H9 (cell line): ENCODE measurements around the gene ZNF354B. TPM values are rescaled to one million over a fixed set of nuclear protein-coding genes. Genes with fewer than 3 reads are reported as not detected.

Source experiments
- DNase-seq: peaks from one replicate; pipeline ENCODE4 v3.0.0-alpha.2; 2017
- H2AFZ ChIP-seq: one replicate; pipeline ENCODE4 v1.6.1; 2013; ENCODE audit warnings: mild to moderate bottlenecking, low read length, control low read depth, moderate library complexity
- H2AK5ac ChIP-seq: 2 replicates; pipeline ENCODE4 v1.6.1; 2013; ENCODE audit warnings: low read length, control low read depth, mixed read lengths; ENCODE audit not compliant: insufficient read length
- H2BK120ac ChIP-seq: one replicate; pipeline ENCODE4 v1.6.1; 2013; ENCODE audit warnings: low read depth, mild to moderate bottlenecking, low read length, control low read depth, inconsistent platforms; ENCODE audit not compliant: poor library complexity, severe bottlenecking
- H2BK12ac ChIP-seq: 2 replicates; pipeline ENCODE4 v1.6.1; 2013; ENCODE audit warnings: low read length, control low read depth, mixed read lengths, low read depth; ENCODE audit not compliant: insufficient read length
- H2BK15ac ChIP-seq: 2 replicates; pipeline ENCODE4 v1.6.1; 2013; ENCODE audit warnings: low read depth, low read length, control low read depth
- H2BK20ac ChIP-seq: one replicate; pipeline ENCODE4 v1.6.1; 2013; ENCODE audit warnings: low read depth, mild to moderate bottlenecking, low read length, control low read depth, inconsistent platforms; ENCODE audit not compliant: poor library complexity, severe bottlenecking
- H2BK5ac ChIP-seq: 2 replicates; pipeline ENCODE4 v1.6.1; 2013; ENCODE audit warnings: low read length, control low read depth, mixed read lengths; ENCODE audit not compliant: insufficient read length
- H3K14ac ChIP-seq: 2 replicates; pipeline ENCODE4 v1.6.1; 2013; ENCODE audit warnings: low read length, control low read depth; ENCODE audit not compliant: insufficient read depth
- H3K18ac ChIP-seq: 2 replicates; pipeline ENCODE4 v1.6.1; 2013; ENCODE audit warnings: low read depth, mild to moderate bottlenecking, mixed read lengths, low read length, control low read depth; ENCODE audit not compliant: insufficient read length
- H3K23ac ChIP-seq: 2 replicates; pipeline ENCODE4 v1.6.1; 2013; ENCODE audit warnings: low read length, control low read depth, mixed read lengths, low read depth; ENCODE audit not compliant: insufficient read length
- H3K23me2 ChIP-seq: 2 replicates; pipeline ENCODE4 v1.6.1; 2013; ENCODE audit warnings: low read depth, mild to moderate bottlenecking, mixed read lengths, low read length, control low read depth; ENCODE audit not compliant: insufficient read length, poor library complexity, severe bottlenecking
- H3K27ac ChIP-seq: 2 replicates; pipeline ENCODE4 v1.5.1; 2013; ENCODE audit warnings: low read length, control low read depth, mixed read lengths, low read depth; ENCODE audit not compliant: insufficient read length
- H3K27me3 ChIP-seq: 2 replicates; pipeline ENCODE4 v1.6.1; 2013; ENCODE audit warnings: low read length, control low read depth, inconsistent platforms; ENCODE audit not compliant: insufficient read depth
- H3K4ac ChIP-seq: 2 replicates; pipeline ENCODE4 v1.6.1; 2013; ENCODE audit warnings: low read depth, mild to moderate bottlenecking, control low read depth, inconsistent platforms, low read length, moderate library complexity
- H3K4me1 ChIP-seq: 2 replicates; pipeline ENCODE4 v1.6.1; 2013; ENCODE audit warnings: low read length, control low read depth, inconsistent platforms; ENCODE audit not compliant: insufficient read depth
- H3K4me2 ChIP-seq: 2 replicates; pipeline ENCODE4 v1.6.1; 2013; ENCODE audit warnings: low read length, control low read depth, mixed read lengths; ENCODE audit not compliant: insufficient read length, insufficient read depth
- H3K56ac ChIP-seq: 2 replicates; pipeline ENCODE4 v1.6.1; 2013; ENCODE audit warnings: low read depth, mild to moderate bottlenecking, mixed read lengths, low read length, control low read depth; ENCODE audit not compliant: insufficient read length
- H3K79me1 ChIP-seq: 2 replicates; pipeline ENCODE4 v1.6.1; 2013; ENCODE audit warnings: low read depth, mild to moderate bottlenecking, moderate library complexity, low read length, control low read depth, inconsistent platforms; ENCODE audit not compliant: insufficient read depth, poor library complexity, severe bottlenecking
- H3K79me2 ChIP-seq: 2 replicates; pipeline ENCODE4 v1.6.1; 2013; ENCODE audit warnings: low read length, control low read depth, inconsistent platforms; ENCODE audit not compliant: insufficient read depth
- H3K9ac ChIP-seq: 2 replicates; pipeline ENCODE4 v1.6.1; 2013; ENCODE audit warnings: low read length, control low read depth, mixed read lengths; ENCODE audit not compliant: insufficient read length; ENCODE audit errors: extremely low read depth
- H3K9me3 ChIP-seq: one replicate; pipeline ENCODE4 v1.6.1; 2013; ENCODE audit warnings: low read depth, low read length, inconsistent platforms; ENCODE audit not compliant: control insufficient read depth
- H3T11ph ChIP-seq: one replicate; pipeline ENCODE4 v1.6.1; 2013; ENCODE audit warnings: mild to moderate bottlenecking, low read length, control low read depth, inconsistent platforms
- H4K20me1 ChIP-seq: one replicate; pipeline ENCODE4 v1.6.1; 2013; ENCODE audit not compliant: control insufficient read depth, insufficient read length, insufficient read depth
- H4K5ac ChIP-seq: 2 replicates; pipeline ENCODE4 v1.6.1; 2013; ENCODE audit warnings: low read depth, mild to moderate bottlenecking, mixed read lengths, low read length, control low read depth; ENCODE audit not compliant: insufficient read length
- H4K8ac ChIP-seq: replicated peaks from 2 replicates; pipeline ENCODE4 v1.6.1; 2013; ENCODE audit warnings: low read length, control low read depth, mixed read lengths, low read depth; ENCODE audit not compliant: insufficient read length
- H4K91ac ChIP-seq: 2 replicates; pipeline ENCODE4 v1.6.1; 2013; ENCODE audit warnings: low read depth, mild to moderate bottlenecking, moderate library complexity, mixed read lengths, low read length, control low read depth; ENCODE audit not compliant: insufficient read length
- H3K27ac Mint-ChIP-seq, 3 experiments: 2 replicates in 2 of 3; 3 replicates in 1 of 3; pipeline ENCODE4 v1.8.0; 2020 to 2021; ENCODE audit warnings: mixed read lengths in 3 of 3, mild to moderate bottlenecking in 1 of 3, moderate library complexity in 1 of 3
- H3K27me3 Mint-ChIP-seq: 2 replicates; pipeline ENCODE4 v1.8.0; 2021; ENCODE audit warnings: low read depth, mild to moderate bottlenecking, moderate library complexity, mixed read lengths
- H3K36me3 Mint-ChIP-seq, 3 experiments: 2 replicates in 2 of 3; 3 replicates in 1 of 3; pipeline ENCODE4 v1.8.0; 2020 to 2021; ENCODE audit warnings: low read depth in 3 of 3, mixed read lengths in 3 of 3; ENCODE audit not compliant: insufficient read depth in 1 of 3
- H3K4me1 Mint-ChIP-seq, 2 experiments: 2 replicates each; pipeline ENCODE4 v1.8.0; 2020; ENCODE audit warnings: mixed read lengths in 2 of 2
- H3K4me3 Mint-ChIP-seq, 2 experiments: 2 replicates in 1 of 2; 3 replicates in 1 of 2; pipeline ENCODE4 v1.8.0; 2020 to 2021; ENCODE audit warnings: mild to moderate bottlenecking in 2 of 2, mixed read lengths in 2 of 2, moderate library complexity in 1 of 2
- H3K9me3 Mint-ChIP-seq, 2 experiments: 2 replicates in 1 of 2; 3 replicates in 1 of 2; pipeline ENCODE4 v1.8.0; 2020; ENCODE audit warnings: mild to moderate bottlenecking in 2 of 2, mixed read lengths in 2 of 2, moderate library complexity in 1 of 2
- CTCF ChIP-seq: fragments of 200-600 bp; sonication (generic); conservative IDR thresholded peaks from 3 replicates; pipeline ENCODE4 v1.8.0; 2021; ENCODE audit warnings: antibody characterized with exemption, mild to moderate bottlenecking
- WGBS: extraction: QIAGEN DNeasy Blood & Tissue Kit; methylation state at CpG from one replicate; pipeline ENCODE4 v1.1.7; 2013; ENCODE audit warnings: missing lambda C conversion rate, low lambda C conversion rate, mixed read lengths; ENCODE audit not compliant: insufficient read length; ENCODE audit errors: extremely low coverage; 5-methylcytosine and 5-hydroxymethylcytosine counted together
- total RNA-seq: library from RNA; stranded (reverse); gene quantifications from 2 replicates; pipeline ENCODE4 v1.2.1, GENCODE V29; 2021

Gene ZNF354B
- total RNA-seq, 1 experiment from 2014 or later: 20.6 TPM

GRCh38 chr5:178851951-178852350, 7.8 kb upstream of the ZNF354B start:
- no peaks in the 10 kb centered on the region for H3K79me1 ChIP-seq
- no peak for TF ChIP-seq CTCF
- H3K27ac Mint-ChIP-seq: no peak overlapping the region

More at GRCh38 chr5:178851951-178852350, 7.8 kb upstream of the ZNF354B start:
- no peak overlapping the region for H2BK12ac ChIP-seq
- H3K9me3 ChIP-seq: no peaks in the 10 kb centered on the region
- no peak overlapping the region for H3K56ac ChIP-seq
- H2AFZ ChIP-seq: no peak overlapping the region
- peaks cover 20 to 55% of the 10 kb centered on the region in 2 experiments; a peak in 4 of 5 replicates for H3K9me3 Mint-ChIP-seq
- H2BK20ac ChIP-seq: no peak overlapping the region
- no peaks in the 10 kb centered on the region for H3K23me2 ChIP-seq
- H3K23ac ChIP-seq: no peak overlapping the region
- no peaks in the 10 kb centered on the region for H3K79me2 ChIP-seq
- H3K4ac ChIP-seq: no peak overlapping the region
- no peak overlapping the region for H2AK5ac ChIP-seq
- H3K27ac ChIP-seq: no peak overlapping the region
- no peaks in the 10 kb centered on the region for H4K20me1 ChIP-seq
- H4K91ac ChIP-seq: no peak overlapping the region
- DNase-seq: no peak
- no peak overlapping the region for H3K9ac ChIP-seq
- no peak overlapping the region for H3K14ac ChIP-seq
- no peaks in the 10 kb centered on the region; the same call in 1 of the 2 replicates for H3K4me1 ChIP-seq
- WGBS: no CpG with 5 or more reads among the region's 3 CpGs
- H3K36me3 Mint-ChIP-seq: peaks cover 0 to 2% (median 0%) of the 10 kb centered on the region in 3 experiments; a peak in 3 of 7 replicates
- no peak overlapping the region for H2BK120ac ChIP-seq
- no peak overlapping the region for H3K4me3 Mint-ChIP-seq
- H3K18ac ChIP-seq: no peak overlapping the region
- H4K8ac ChIP-seq: no peak overlapping the region
- no peak overlapping the region for H4K5ac ChIP-seq
- H3K27me3 ChIP-seq: no peaks in the 10 kb centered on the region
- H2BK15ac ChIP-seq: no peak overlapping the region
- H3K27me3 Mint-ChIP-seq: no peaks in the 10 kb centered on the region; the same call in none of the 2 replicates
- H3T11ph ChIP-seq: no peak overlapping the region
- no peak overlapping the region for H3K4me2 ChIP-seq
- H3K4me1 Mint-ChIP-seq: 0 out of 4 replicates have a peak, but pooled peaks cover 0 to 2% of the 10 kb centered on the region in 2 experiments
- H2BK5ac ChIP-seq: no peak overlapping the region
